Measurements from ENCODE around the gene TDRD9. TPM values are rescaled to one million over a fixed set of nuclear protein-coding genes. Genes with fewer than 3 reads are reported as not detected.

The TDRD9 gene
- total and polyA plus RNA-seq, 2 experiments from 2014 or later = 0.24 TPM; not detected in 1

DNA sequence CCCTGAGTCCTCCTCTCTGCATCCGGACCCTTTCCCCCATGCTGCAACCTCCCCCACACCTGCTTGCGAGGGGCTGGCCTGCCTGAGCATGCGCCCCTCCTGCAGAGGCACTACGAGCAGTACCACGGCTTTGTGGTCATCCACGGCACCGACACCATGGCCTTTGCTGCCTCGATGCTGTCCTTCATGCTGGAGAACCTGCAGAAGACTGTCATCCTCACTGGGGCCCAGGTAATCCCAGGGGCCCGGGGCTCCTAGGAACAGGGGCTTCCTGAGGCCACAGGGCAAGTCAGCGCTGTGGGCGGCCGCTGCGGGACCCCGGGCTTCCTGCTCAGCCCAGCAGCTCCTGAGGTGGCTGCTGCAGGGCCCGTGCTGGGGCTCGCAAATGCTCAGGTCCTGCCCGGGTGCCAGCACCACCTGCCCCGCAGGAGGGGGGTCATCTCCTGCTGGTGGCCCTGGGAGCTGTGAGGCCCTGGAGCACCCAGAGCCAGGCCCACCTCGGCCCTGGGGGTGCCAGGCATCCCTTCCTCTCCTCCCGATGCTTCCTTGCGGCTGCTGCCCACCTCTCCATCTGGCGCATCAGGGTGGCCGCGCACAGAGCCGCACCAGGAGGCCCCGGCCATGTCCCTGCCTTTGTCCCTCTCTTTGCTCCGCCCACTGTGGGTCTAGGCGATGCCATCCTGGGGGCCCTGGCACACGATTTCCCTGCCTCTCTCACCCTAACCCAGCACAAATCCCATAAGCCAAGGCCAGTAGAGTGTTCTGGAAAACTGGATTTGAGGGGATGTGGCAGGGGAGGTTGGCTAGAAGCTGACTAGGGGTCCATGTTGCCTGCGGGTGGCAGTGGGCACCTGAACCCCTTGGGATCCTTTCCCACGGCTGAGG is 167.4 kb downstream of the TDRD9 start (continued):
- TF ChIP-seq, protein P1, sequence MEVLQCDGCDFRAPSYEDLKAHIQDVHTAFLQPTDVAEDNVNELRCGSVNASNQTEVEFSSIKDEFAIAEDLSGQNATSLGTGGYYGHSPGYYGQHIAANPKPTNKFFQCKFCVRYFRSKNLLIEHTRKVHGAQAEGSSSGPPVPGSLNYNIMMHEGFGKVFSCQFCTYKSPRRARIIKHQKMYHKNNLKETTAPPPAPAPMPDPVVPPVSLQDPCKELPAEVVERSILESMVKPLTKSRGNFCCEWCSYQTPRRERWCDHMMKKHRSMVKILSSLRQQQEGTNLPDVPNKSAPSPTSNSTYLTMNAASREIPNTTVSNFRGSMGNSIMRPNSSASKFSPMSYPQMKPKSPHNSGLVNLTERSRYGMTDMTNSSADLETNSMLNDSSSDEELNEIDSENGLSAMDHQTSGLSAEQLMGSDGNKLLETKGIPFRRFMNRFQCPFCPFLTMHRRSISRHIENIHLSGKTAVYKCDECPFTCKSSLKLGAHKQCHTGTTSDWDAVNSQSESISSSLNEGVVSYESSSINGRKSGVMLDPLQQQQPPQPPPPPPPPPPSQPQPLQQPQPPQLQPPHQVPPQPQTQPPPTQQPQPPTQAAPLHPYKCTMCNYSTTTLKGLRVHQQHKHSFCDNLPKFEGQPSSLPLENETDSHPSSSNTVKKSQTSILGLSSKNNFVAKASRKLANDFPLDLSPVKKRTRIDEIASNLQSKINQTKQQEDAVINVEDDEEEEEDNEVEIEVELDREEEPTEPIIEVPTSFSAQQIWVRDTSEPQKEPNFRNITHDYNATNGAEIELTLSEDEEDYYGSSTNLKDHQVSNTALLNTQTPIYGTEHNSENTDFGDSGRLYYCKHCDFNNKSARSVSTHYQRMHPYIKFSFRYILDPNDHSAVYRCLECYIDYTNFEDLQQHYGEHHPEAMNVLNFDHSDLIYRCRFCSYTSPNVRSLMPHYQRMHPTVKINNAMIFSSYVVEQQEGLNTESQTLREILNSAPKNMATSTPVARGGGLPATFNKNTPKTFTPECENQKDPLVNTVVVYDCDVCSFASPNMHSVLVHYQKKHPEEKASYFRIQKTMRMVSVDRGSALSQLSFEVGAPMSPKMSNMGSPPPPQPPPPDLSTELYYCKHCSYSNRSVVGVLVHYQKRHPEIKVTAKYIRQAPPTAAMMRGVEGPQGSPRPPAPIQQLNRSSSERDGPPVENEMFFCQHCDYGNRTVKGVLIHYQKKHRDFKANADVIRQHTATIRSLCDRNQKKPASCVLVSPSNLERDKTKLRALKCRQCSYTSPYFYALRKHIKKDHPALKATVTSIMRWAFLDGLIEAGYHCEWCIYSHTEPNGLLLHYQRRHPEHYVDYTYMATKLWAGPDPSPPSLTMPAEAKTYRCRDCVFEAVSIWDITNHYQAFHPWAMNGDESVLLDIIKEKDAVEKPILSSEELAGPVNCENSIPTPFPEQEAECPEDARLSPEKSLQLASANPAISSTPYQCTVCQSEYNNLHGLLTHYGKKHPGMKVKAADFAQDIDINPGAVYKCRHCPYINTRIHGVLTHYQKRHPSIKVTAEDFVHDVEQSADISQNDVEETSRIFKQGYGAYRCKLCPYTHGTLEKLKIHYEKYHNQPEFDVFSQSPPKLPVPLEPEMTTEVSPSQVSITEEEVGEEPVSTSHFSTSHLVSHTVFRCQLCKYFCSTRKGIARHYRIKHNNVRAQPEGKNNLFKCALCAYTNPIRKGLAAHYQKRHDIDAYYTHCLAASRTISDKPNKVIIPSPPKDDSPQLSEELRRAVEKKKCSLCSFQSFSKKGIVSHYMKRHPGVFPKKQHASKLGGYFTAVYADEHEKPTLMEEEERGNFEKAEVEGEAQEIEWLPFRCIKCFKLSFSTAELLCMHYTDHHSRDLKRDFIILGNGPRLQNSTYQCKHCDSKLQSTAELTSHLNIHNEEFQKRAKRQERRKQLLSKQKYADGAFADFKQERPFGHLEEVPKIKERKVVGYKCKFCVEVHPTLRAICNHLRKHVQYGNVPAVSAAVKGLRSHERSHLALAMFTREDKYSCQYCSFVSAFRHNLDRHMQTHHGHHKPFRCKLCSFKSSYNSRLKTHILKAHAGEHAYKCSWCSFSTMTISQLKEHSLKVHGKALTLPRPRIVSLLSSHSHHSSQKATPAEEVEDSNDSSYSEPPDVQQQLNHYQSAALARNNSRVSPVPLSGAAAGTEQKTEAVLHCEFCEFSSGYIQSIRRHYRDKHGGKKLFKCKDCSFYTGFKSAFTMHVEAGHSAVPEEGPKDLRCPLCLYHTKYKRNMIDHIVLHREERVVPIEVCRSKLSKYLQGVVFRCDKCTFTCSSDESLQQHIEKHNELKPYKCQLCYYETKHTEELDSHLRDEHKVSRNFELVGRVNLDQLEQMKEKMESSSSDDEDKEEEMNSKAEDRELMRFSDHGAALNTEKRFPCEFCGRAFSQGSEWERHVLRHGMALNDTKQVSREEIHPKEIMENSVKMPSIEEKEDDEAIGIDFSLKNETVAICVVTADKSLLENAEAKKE (CRISPR knock-in tag; IDR thresholded peaks at IDR 0.05) = no peak
- TF ChIP-seq EZH2phosphoT487 (IDR thresholded peaks at IDR 0.05; ENCODE audit: unreplicated experiment) (no peak), STAT1 (IDR thresholded peaks at IDR 0.05; ENCODE audit: unreplicated experiment) (no peak)
- TF ChIP-seq, protein P2, sequence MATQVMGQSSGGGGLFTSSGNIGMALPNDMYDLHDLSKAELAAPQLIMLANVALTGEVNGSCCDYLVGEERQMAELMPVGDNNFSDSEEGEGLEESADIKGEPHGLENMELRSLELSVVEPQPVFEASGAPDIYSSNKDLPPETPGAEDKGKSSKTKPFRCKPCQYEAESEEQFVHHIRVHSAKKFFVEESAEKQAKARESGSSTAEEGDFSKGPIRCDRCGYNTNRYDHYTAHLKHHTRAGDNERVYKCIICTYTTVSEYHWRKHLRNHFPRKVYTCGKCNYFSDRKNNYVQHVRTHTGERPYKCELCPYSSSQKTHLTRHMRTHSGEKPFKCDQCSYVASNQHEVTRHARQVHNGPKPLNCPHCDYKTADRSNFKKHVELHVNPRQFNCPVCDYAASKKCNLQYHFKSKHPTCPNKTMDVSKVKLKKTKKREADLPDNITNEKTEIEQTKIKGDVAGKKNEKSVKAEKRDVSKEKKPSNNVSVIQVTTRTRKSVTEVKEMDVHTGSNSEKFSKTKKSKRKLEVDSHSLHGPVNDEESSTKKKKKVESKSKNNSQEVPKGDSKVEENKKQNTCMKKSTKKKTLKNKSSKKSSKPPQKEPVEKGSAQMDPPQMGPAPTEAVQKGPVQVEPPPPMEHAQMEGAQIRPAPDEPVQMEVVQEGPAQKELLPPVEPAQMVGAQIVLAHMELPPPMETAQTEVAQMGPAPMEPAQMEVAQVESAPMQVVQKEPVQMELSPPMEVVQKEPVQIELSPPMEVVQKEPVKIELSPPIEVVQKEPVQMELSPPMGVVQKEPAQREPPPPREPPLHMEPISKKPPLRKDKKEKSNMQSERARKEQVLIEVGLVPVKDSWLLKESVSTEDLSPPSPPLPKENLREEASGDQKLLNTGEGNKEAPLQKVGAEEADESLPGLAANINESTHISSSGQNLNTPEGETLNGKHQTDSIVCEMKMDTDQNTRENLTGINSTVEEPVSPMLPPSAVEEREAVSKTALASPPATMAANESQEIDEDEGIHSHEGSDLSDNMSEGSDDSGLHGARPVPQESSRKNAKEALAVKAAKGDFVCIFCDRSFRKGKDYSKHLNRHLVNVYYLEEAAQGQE (IDR thresholded peaks at IDR 0.05; ENCODE audit: unreplicated experiment) = no peak

All from GM23338 (cell line).